CD14-positive monocyte (primary cell): ENCODE measurements around the gene CEP128. TPM values are rescaled to one million over a fixed set of nuclear protein-coding genes. Genes with fewer than 3 reads are reported as not detected.

Experiments used
- DNase-seq, 3 donors: peaks; one replicate each; pipeline ENCODE4 v3.0.0-alpha.2; 2011 to 2022
- H2AFZ ChIP-seq: 2 replicates; pipeline ENCODE4 v1.6.0; 2012; ENCODE audit warnings: mild to moderate bottlenecking, low read depth, low read length, inconsistent platforms; ENCODE audit not compliant: insufficient read depth, poor library complexity, severe bottlenecking
- H3K27ac ChIP-seq, 2 donors: 1 replicate in 1 of 2; 2 replicates in 1 of 2; pipeline ENCODE4 v1.5.1; 2012 to 2013; ENCODE audit warnings: low read length in 2 of 2, control low read depth in 1 of 2, inconsistent platforms in 1 of 2, low read depth in 1 of 2, mild to moderate bottlenecking in 1 of 2
- H3K27me3 ChIP-seq, 2 donors: one replicate each; pipeline versions ENCODE4 v1.6.0 to v1.6.1; 2011 to 2013; ENCODE audit warnings: low read length in 2 of 2; ENCODE audit not compliant: control insufficient read depth in 2 of 2, insufficient read depth in 2 of 2
- H3K36me3 ChIP-seq, 2 donors: replicated peaks in 1 of 2; 1 replicate in 1 of 2; 2 replicates in 1 of 2; pipeline versions ENCODE4 v1.5.1 to v1.6.1; 2012 to 2013; ENCODE audit warnings: low read length in 2 of 2, control low read depth in 1 of 2, inconsistent platforms in 1 of 2, mild to moderate bottlenecking in 1 of 2; ENCODE audit not compliant: insufficient read depth in 2 of 2, control insufficient read depth in 1 of 2
- H3K4me1 ChIP-seq, 2 donors: 1 replicate in 1 of 2; 2 replicates in 1 of 2; pipeline versions ENCODE4 v1.5.1 to v1.6.1; 2012 to 2013; ENCODE audit warnings: low read length in 2 of 2, control low read depth in 1 of 2, inconsistent platforms in 1 of 2, mild to moderate bottlenecking in 1 of 2, moderate library complexity in 1 of 2; ENCODE audit not compliant: insufficient read depth in 2 of 2, control insufficient read depth in 1 of 2
- H3K4me2 ChIP-seq: replicated peaks from 2 replicates; pipeline ENCODE3; 2012; ENCODE audit warnings: low read length, moderate library complexity, mild to moderate bottlenecking; ENCODE audit not compliant: poor library complexity, severe bottlenecking; ENCODE audit errors: extremely low read depth
- H3K4me3 ChIP-seq, 3 experiments: fragments of 200-600 bp in 1 of 3; sonication (generic) in 1 of 3; replicated peaks in 1 of 3; 1 replicate in 2 of 3; 2 replicates in 1 of 3; pipeline ENCODE4 v1.5.1; 2011 to 2013; ENCODE audit warnings: low read length in 3 of 3, mild to moderate bottlenecking in 3 of 3, control low read depth in 2 of 3, low read depth in 2 of 3, inconsistent platforms in 1 of 3, moderate library complexity in 1 of 3
- H3K79me2 ChIP-seq: 2 replicates; pipeline ENCODE4 v1.6.0; 2012; ENCODE audit warnings: mild to moderate bottlenecking, control low read depth, inconsistent platforms, low read length, moderate library complexity; ENCODE audit not compliant: insufficient read depth
- H3K9ac ChIP-seq: 2 replicates; pipeline ENCODE4 v1.6.0; 2017; ENCODE audit warnings: low read length, mild to moderate bottlenecking; ENCODE audit not compliant: insufficient read depth, poor library complexity, severe bottlenecking
- H3K9me3 ChIP-seq, 2 donors: replicated peaks in 1 of 2; 1 replicate in 1 of 2; 2 replicates in 1 of 2; pipeline versions ENCODE4 v1.5.1 to v1.6.1; 2012 to 2013; ENCODE audit warnings: low read length in 2 of 2, control low read depth in 1 of 2; ENCODE audit not compliant: control insufficient read depth in 1 of 2, insufficient read depth in 1 of 2
- H4K20me1 ChIP-seq: 2 replicates; pipeline ENCODE4 v1.6.0; 2012; ENCODE audit warnings: mild to moderate bottlenecking, low read length, control low read depth, moderate library complexity; ENCODE audit not compliant: insufficient read depth
- H3K27ac Mint-ChIP-seq, 7 donors: one replicate each; pipeline ENCODE4 v1.8.0; 2020; ENCODE audit warnings: mild to moderate bottlenecking in 7 of 7, mixed read lengths in 7 of 7, moderate library complexity in 6 of 7, inconsistent platforms in 2 of 7
- H3K27me3 Mint-ChIP-seq, 3 donors: one replicate each; pipeline ENCODE4 v1.8.0; 2021 to 2022; ENCODE audit warnings: low read depth in 3 of 3, mild to moderate bottlenecking in 3 of 3, mixed read lengths in 3 of 3, moderate library complexity in 3 of 3, inconsistent platforms in 1 of 3
- H3K36me3 Mint-ChIP-seq, 2 donors: one replicate each; pipeline ENCODE4 v1.8.0; 2020; ENCODE audit warnings: mixed read lengths in 2 of 2, inconsistent platforms in 1 of 2, mild to moderate bottlenecking in 1 of 2
- H3K4me1 Mint-ChIP-seq: one replicate; pipeline ENCODE4 v1.8.0; 2020; ENCODE audit warnings: mild to moderate bottlenecking, mixed read lengths
- H3K4me3 Mint-ChIP-seq, 2 donors: one replicate each; pipeline ENCODE4 v1.8.0; 2020; ENCODE audit warnings: mild to moderate bottlenecking in 2 of 2, mixed read lengths in 2 of 2, moderate library complexity in 1 of 2
- H3K9me3 Mint-ChIP-seq, 7 donors: one replicate each; pipeline ENCODE4 v1.8.0; 2020 to 2022; ENCODE audit warnings: mixed read lengths in 7 of 7, mild to moderate bottlenecking in 6 of 7, moderate library complexity in 6 of 7, inconsistent platforms in 2 of 7
- WGBS: methylation state at CpG from one replicate; pipeline ENCODE4 v1.1.5; 2013; ENCODE audit warnings: missing lambda C conversion rate; ENCODE audit not compliant: insufficient coverage; 5-methylcytosine and 5-hydroxymethylcytosine counted together
- intact Hi-C, 2 donors: fragments of 100-400 bp; cut with micrococcal nuclease; formaldehyde crosslinking; loops; one replicate each; pipeline versions ENCODE4 v1.15.0 to v1.15.1; 2023
- polyA plus RNA-seq, 3 donors: library from polyadenylated mRNA; depleted of rRNA in 1 of 3; unstranded in 2 of 3; stranded (reverse) in 1 of 3; fragments of 300-500 nt in 2 of 3; fragments of >200 nt in 1 of 3; fragmentation: Illumina TruSeq in 2 of 3; gene quantifications; 1 replicate in 2 of 3; 2 replicates in 1 of 3; pipeline ENCODE4 v1.2.3, GENCODE V29; 2012 to 2021
- TF ChIP-seq, protein P1 (sequence below): fragments of 200-600 bp; IDR thresholded peaks from one replicate; pipeline ENCODE4 v1.8.0; 2022; ENCODE audit warnings: antibody characterized with exemption, mild to moderate bottlenecking

Gene CEP128
- polyA plus RNA-seq, 3 donors, result 0.41 to 0.88 (median 0.62) TPM

DNA sequence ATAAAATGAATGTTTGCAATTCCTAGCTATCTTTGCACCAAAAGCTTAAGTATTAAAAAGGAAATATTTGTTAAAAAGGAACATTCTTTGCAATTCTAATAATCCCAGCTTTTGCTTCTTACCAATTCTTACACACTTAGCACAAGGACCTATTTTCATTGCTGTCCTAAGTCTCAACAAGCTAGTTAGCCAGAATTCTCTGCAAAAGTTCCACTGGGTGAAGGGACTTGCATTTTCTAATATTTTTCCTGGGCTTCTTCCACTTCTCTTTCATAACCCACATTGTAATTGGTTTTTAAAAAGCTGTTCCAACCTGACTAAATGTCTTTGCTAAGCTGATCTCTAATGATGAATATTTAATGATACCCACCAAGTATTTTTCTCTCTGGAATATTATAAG lies 422.5 kb downstream of the CEP128 start:
- no peaks in the 10 kb centered on the region for H3K4me1 Mint-ChIP-seq
- Histone ChIP-seq H3K9me3 (peaks cover 13 to 20% of the 10 kb centered on the region in 2 donors), H3K36me3 (peaks cover 0 to 30% of the 10 kb centered on the region in 2 donors), H3K4me3 (no peak overlapping the region), H3K9ac (no peak overlapping the region), H3K27ac (no peak overlapping the region), H3K4me1 (no peaks in the 10 kb centered on the region), H2AFZ (no peak overlapping the region), H3K4me2 (no peak overlapping the region), H3K79me2 (no peaks in the 10 kb centered on the region), H4K20me1 (no peaks in the 10 kb centered on the region), H3K27me3 (no peaks in the 10 kb centered on the region)
- H3K4me3 Mint-ChIP-seq, result no peak overlapping the region
- peaks cover 5 to 29% (median 11%) of the 10 kb centered on the region in 7 donors for H3K9me3 Mint-ChIP-seq
- intact Hi-C loops, result no loop called here
- H3K36me3 Mint-ChIP-seq, result peaks cover 31 to 40% of the 10 kb centered on the region in 2 donors
- no peaks in the 10 kb centered on the region for H3K27me3 Mint-ChIP-seq
- H3K27ac Mint-ChIP-seq, result no peak overlapping the region
- TF ChIP-seq, protein P1, sequence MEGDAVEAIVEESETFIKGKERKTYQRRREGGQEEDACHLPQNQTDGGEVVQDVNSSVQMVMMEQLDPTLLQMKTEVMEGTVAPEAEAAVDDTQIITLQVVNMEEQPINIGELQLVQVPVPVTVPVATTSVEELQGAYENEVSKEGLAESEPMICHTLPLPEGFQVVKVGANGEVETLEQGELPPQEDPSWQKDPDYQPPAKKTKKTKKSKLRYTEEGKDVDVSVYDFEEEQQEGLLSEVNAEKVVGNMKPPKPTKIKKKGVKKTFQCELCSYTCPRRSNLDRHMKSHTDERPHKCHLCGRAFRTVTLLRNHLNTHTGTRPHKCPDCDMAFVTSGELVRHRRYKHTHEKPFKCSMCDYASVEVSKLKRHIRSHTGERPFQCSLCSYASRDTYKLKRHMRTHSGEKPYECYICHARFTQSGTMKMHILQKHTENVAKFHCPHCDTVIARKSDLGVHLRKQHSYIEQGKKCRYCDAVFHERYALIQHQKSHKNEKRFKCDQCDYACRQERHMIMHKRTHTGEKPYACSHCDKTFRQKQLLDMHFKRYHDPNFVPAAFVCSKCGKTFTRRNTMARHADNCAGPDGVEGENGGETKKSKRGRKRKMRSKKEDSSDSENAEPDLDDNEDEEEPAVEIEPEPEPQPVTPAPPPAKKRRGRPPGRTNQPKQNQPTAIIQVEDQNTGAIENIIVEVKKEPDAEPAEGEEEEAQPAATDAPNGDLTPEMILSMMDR, result no peak
- DNase-seq, result no peak

DNA sequence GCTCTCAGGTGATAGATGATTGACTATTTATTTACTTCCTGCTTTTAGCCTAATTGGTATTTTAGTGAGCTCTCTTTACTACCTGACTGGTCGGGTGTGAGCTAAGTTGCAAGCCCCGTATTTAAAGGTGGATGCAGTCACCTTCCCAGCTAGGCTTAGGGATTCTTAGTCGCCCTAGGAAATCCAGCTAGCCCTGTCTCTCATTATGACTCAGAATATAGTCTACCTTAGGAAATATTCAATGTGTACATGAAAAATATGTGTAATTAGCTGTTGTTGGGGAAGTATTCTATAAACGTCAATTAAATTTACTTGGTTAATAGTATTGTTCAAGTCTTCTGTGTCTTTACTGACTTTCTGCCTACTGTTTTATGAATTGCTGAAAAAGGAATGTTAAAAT lies 423.4 kb downstream of the CEP128 start:
- no peak for DNase-seq
- Histone ChIP-seq H3K4me2 (no peak overlapping the region), H3K9ac (no peak overlapping the region), H3K4me3 (no peak overlapping the region), H3K27ac (no peak overlapping the region), H3K9me3 (peaks cover 13 to 20% of the 10 kb centered on the region in 2 donors), H3K36me3 (peaks cover 0 to 25% of the 10 kb centered on the region in 2 donors), H3K27me3 (no peaks in the 10 kb centered on the region), H4K20me1 (no peaks in the 10 kb centered on the region), H3K4me1 (no peaks in the 10 kb centered on the region), H2AFZ (no peak overlapping the region), H3K79me2 (no peaks in the 10 kb centered on the region)
- intact Hi-C loops, result no loop called here
- Mint-ChIP-seq H3K9me3 (peaks cover 7 to 35% (median 11%) of the 10 kb centered on the region in 7 donors), H3K27me3 (no peaks in the 10 kb centered on the region), H3K36me3 (peaks cover 31 to 45% of the 10 kb centered on the region in 2 donors), H3K4me3 (no peak overlapping the region), H3K4me1 (no peaks in the 10 kb centered on the region), H3K27ac (no peak overlapping the region)
- no CpG with 5 or more reads among the region's 4 CpGs for WGBS
- TF ChIP-seq, protein P1, result no peak
